GM23248 (cell line): ENCODE results near the gene ATP12A.

ENCODE experiments used
- EZH2 ChIP-seq: fragments of 200-600 bp; sonication (generic); IDR thresholded peaks from 2 replicates; pipeline ENCODE4 v1.6.1; 2018; ENCODE audit warnings: antibody characterized with exemption, mild to moderate bottlenecking; ENCODE audit not compliant: insufficient read depth, poor library complexity, severe bottlenecking
- EZH2phosphoT487 ChIP-seq: fragments of 200-600 bp; sonication (generic); IDR thresholded peaks from 2 replicates; pipeline ENCODE4 v1.6.1; 2018; ENCODE audit warnings: antibody characterized with exemption, moderate library complexity, mild to moderate bottlenecking, low read depth; ENCODE audit not compliant: insufficient read depth

DNA sequence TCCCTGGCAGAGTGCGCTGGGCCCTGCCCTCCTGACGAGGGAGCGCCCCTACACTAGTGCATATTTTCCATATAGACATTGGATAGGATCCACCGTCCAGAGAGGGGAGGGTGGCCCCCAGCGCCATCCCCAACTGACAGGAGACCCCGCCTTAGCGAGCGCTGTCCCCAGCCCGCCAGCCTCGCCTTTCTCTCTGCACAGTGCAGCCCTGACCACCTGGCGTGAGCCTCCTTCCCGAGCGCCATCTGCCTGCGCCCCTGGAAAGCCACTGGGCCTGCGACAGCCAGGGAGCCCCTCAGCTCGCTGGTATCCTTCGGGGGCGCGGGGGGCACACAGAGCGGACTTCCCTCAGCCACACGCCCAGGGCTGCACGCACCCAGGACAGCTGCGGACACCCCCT is 42.1 kb upstream of the ATP12A start:
- TF ChIP-seq EZH2 (no peak), EZH2phosphoT487 (no peak)
